Kidney epithelial cell (primary cell): ENCODE results near the gene RHBDD1. TPM values are rescaled to one million over a fixed set of nuclear protein-coding genes. Genes with fewer than 3 reads are reported as not detected.

Experiments used
- DNase-seq: peaks from one replicate; pipeline ENCODE4 v3.0.0-alpha.2; 2010; ENCODE audit warnings: low read depth
- H3K27me3 ChIP-seq: 2 replicates; pipeline ENCODE4 v1.6.0; 2011; ENCODE audit warnings: low read length; ENCODE audit not compliant: control insufficient read depth, insufficient read depth
- H3K36me3 ChIP-seq: 2 replicates; pipeline ENCODE4 v1.5.1; 2011; ENCODE audit warnings: low read length; ENCODE audit not compliant: control insufficient read depth, insufficient read depth
- H3K4me3 ChIP-seq: 2 replicates; pipeline ENCODE4 v1.5.1; 2011; ENCODE audit warnings: low read depth, mild to moderate bottlenecking, control low read depth, low read length
- total RNA-seq: library from RNA; depleted of rRNA; stranded (reverse); fragments of >200 nt; gene quantifications from 2 replicates; pipeline ENCODE4 v1.2.3, GENCODE V29; 2015
- TF ChIP-seq, protein P1 (sequence below): IDR thresholded peaks from 2 replicates; pipeline ENCODE4 v1.5.1; 2011; ENCODE audit warnings: mild to moderate bottlenecking, moderate library complexity, low read length, control low read depth, inconsistent platforms; ENCODE audit not compliant: insufficient read depth, poor library complexity, severe bottlenecking

The RHBDD1 gene
- total RNA-seq, 1 donor from 2014 or later: 23.7 TPM

DNA sequence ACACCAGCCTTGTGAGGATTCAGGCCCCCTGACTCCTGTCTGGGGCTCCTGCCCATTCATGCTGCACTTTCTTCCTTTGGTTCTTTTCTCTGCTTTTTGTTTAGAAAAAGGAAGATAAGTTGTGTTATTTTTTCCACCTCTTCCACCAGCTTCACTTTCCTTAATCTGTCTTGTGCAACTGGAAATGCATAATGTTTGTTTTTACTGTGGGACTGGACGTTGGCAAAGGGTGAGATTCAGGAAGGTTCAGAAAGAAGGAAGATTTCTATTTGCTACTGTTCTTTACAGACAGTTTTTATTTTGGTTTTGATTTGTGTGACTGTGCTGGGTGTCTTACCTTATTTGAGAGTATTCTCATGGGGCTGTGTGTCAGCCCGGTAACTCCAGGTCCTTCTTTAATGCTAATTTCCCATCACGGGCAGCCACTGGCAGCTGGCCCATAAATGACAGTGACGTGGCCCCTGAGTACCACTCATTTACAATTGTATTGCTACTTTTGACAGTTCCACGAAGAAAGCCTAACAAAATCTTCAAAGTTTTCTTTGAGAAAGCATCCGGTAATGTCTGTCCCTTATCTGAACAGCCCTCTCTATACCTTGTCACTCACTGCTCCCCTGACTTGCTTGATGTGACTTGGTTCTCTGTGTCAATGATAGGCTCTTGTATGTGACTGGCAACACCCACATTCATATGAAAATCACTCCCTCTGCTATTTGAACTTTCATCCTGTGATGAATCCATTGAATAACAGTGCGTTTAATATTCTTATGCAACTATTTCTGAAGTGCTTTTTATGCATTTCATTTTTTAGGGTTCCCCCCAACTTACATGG is 32.7 kb downstream of the RHBDD1 start:
- TF ChIP-seq, protein P1, sequence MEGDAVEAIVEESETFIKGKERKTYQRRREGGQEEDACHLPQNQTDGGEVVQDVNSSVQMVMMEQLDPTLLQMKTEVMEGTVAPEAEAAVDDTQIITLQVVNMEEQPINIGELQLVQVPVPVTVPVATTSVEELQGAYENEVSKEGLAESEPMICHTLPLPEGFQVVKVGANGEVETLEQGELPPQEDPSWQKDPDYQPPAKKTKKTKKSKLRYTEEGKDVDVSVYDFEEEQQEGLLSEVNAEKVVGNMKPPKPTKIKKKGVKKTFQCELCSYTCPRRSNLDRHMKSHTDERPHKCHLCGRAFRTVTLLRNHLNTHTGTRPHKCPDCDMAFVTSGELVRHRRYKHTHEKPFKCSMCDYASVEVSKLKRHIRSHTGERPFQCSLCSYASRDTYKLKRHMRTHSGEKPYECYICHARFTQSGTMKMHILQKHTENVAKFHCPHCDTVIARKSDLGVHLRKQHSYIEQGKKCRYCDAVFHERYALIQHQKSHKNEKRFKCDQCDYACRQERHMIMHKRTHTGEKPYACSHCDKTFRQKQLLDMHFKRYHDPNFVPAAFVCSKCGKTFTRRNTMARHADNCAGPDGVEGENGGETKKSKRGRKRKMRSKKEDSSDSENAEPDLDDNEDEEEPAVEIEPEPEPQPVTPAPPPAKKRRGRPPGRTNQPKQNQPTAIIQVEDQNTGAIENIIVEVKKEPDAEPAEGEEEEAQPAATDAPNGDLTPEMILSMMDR: no peak
- H3K36me3 ChIP-seq: no peaks in the 10 kb centered on the region
- H3K4me3 ChIP-seq: no peak overlapping the region
- no peaks in the 10 kb centered on the region for H3K27me3 ChIP-seq
- DNase-seq: no peak

DNA sequence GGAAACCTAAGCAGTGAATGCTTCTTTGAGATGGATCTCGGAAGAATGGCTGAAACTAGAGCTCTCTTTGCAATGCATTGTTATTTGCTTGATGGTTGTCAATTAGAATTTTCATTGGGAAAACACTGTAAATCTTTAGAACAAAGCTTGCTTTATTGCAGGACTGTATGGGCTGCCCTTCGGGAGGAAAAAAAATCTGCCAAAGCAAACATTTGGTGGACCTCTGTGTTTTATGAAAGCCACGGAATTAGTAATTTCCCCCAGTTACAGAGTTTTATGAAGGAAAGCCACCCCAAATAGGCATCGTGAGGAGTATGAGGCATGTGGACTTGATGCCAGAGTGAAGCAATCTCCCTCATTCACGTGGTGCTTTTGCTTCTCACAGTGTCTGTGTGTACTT is 33.5 kb downstream of the RHBDD1 start:
- no peaks in the 10 kb centered on the region for H3K36me3 ChIP-seq
- TF ChIP-seq, protein P1: no peak
- DNase-seq: no peak
- no peaks in the 10 kb centered on the region for H3K27me3 ChIP-seq
- H3K4me3 ChIP-seq: no peak overlapping the region

DNA sequence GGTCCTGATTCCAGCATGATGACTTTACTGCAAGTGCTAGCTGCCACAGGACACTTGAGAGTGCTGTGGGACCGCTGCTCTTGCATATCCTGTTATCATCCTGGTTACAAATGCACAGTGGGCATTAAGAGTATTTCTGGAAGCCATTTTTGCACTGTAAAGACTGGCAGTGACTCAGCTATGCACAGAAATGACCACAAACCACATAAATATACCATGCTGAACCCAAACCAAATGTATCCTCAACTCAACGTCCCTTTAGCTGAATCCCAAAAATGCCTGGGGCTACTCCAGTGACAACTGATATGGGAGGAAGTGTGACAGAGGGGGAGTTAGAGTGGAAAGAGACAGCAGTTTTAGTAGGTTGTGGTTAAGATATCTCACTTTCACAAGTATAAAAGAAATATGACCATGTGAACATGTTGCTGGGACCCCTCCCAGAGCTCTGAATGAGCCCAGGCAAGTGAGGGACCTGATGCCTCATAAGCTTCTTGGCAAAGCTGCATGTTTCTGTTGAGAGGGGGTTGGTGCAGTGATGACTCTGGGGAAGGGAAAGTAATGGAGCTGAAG is 37.3 kb downstream of the RHBDD1 start:
- no peak for DNase-seq
- H3K4me3 ChIP-seq: no peak overlapping the region
- TF ChIP-seq, protein P1: no peak
- H3K27me3 ChIP-seq: no peaks in the 10 kb centered on the region
- no peaks in the 10 kb centered on the region for H3K36me3 ChIP-seq

DNA sequence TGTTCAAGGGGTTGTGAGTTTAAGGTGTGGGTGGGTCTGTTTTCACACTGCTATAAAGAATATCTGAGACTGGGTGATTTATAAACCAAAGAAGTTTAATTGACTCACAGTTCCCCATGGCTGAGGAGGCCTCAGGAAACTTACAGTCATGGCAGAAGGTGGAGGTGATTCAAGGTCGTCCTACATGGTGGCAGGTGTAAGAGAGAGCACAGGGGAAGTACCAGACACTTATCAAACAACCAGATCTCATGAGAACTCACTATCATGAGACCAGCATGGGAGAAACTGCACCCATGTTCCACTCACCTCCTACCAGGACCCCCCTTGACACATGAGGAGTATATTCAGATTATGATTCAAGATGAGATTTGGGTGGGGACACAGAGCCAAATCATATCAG is 38.0 kb downstream of the RHBDD1 start:
- no peak for DNase-seq

DNA sequence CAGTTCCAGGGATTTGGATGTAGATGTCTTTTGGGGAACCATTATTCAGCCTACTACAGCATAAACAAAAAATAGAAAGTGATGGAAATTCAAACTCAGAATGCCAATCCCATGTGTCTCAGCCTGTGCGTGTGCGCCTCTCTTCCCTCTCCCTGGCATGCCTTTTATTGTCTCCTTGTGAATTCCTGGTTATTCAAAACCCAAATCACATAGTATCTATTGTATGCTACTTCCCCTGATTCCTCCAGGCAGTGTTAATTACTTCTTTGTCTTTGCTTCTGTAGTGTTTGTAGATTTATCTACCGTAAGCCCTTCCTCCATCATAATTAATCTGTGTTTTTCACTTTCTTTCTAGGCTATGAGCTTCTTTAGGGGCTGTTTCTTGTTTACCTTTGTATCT is 38.9 kb downstream of the RHBDD1 start:
- H3K4me3 ChIP-seq: no peak overlapping the region
- TF ChIP-seq, protein P1: no peak
- no peaks in the 10 kb centered on the region for H3K27me3 ChIP-seq
- no peak for DNase-seq
- H3K36me3 ChIP-seq: no peaks in the 10 kb centered on the region

More for the DNA sequence above, 38.0 kb downstream of the RHBDD1 start:
- Histone ChIP-seq H3K4me3 (no peak overlapping the region), H3K27me3 (no peaks in the 10 kb centered on the region), H3K36me3 (no peaks in the 10 kb centered on the region)
- TF ChIP-seq, protein P1: no peak
